Stimulated activated naive CD4-positive, alpha-beta T cell (primary cell): ENCODE data around the gene SLC34A2.
"Not testable (repeated sequence)": the region's sequence is repeated elsewhere in the genome, so short reads cannot be mapped to it uniquely, and the experiment has no call there.

Source experiments
- DNase-seq, 6 experiments: peaks; one replicate each; lab custom pipeline; 2025; lab: John Stamatoyannopoulos, UW

The SLC34A2 gene, protein sequence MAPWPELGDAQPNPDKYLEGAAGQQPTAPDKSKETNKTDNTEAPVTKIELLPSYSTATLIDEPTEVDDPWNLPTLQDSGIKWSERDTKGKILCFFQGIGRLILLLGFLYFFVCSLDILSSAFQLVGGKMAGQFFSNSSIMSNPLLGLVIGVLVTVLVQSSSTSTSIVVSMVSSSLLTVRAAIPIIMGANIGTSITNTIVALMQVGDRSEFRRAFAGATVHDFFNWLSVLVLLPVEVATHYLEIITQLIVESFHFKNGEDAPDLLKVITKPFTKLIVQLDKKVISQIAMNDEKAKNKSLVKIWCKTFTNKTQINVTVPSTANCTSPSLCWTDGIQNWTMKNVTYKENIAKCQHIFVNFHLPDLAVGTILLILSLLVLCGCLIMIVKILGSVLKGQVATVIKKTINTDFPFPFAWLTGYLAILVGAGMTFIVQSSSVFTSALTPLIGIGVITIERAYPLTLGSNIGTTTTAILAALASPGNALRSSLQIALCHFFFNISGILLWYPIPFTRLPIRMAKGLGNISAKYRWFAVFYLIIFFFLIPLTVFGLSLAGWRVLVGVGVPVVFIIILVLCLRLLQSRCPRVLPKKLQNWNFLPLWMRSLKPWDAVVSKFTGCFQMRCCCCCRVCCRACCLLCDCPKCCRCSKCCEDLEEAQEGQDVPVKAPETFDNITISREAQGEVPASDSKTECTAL

DNA sequence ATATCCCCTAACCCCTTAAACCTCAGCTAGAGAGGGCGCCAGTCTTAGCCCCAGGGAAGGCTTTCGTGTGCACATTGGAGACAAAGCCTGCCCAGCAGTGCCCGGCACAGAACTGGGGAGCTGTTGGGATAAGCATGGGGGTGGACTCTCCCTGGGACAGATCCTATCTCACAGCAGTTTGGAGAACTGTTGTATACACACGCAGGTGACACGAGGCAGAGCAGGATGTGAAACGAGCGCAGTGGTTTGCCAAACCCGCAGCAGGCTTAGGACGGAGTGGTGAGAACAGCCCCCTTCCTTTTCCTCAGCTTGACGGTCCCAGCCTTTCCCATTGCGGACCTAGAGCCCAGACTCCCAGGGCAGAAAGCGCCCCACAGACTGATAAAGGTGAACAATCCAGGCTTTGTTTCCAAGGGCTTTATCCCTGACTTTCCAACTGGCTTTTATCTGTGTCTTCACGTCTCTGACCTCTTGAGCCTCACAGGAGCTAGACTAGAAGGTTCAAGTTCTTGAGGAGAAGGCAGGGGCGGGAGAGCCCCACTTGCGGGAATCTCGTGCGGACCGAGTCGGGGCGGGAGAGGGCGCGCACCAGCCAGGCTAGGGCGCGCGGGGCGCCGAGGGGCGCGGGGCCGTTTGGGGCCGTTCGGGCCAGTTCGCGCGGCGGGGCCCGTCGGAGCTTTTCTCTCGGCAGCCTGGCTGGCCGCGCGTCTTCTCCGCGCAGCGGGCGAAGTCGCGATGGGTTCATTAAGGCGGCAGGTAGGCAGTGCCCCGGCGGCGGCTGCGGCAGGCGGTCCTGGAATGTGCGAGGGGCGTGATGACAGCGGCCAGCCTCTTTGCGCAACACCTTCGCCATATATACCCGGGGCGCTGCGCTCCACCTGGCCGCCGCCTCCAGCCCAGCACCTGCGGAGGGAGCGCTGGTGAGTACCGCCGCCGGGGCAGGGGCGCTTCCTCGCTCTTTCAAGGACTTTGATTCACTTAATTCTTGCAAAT, at the start of gene SLC34A2:
SLC34A2 (plus strand) TSS at position 881 of the 993 bp plus-strand sequence. CDS start 6,650 bp downstream, outside the sequence.
- DNase-seq = no peak

- DNase-seq = no peak
Observed at GRCh38 chr4:25608644-25609043, 47.0 kb upstream of the SLC34A2 start.

- no peak for DNase-seq
Observed at GRCh38 chr4:25609976-25610375, 45.7 kb upstream of the SLC34A2 start.

DNA sequence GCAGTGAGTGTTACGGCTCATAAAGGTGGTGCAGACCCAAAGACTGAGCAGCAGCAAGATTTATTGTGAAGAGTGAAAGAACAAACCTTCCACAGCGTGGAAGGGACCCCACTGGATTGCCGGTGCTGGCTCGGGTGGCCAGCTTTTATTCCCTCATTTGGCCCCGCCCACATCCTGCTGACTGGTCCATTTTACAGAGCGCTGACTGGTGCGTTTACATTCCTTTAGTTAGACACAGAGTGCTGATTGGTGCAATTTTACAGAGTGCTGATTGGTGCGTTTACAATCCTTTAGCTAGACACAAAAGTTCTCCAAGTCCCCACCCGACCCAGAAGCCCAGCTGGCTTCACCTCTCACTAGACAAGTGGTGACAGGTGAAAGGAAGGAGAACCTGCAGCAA, 42.0 kb upstream of the SLC34A2 start:
- DNase-seq = not testable (repeated sequence)

DNA sequence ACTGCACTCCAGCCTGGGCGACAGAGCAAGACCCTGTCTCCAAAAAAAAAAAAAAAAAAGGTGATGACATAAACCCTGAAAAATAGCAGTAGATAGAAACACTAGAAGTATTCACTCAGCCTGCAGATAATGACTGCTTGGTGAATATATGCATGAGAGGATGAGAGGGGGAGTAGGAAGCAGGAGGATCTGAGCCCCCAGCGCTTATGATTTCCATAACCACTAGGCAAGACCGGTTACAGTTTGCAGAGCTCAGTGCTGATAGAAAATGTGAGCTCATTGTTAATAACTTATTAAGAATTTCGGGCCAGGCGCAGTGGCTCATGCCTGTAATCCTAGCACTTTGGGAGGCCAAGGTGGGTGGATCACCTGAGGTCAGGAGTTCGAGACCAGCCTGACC, 40.8 kb upstream of the SLC34A2 start:
- no peak for DNase-seq

DNA sequence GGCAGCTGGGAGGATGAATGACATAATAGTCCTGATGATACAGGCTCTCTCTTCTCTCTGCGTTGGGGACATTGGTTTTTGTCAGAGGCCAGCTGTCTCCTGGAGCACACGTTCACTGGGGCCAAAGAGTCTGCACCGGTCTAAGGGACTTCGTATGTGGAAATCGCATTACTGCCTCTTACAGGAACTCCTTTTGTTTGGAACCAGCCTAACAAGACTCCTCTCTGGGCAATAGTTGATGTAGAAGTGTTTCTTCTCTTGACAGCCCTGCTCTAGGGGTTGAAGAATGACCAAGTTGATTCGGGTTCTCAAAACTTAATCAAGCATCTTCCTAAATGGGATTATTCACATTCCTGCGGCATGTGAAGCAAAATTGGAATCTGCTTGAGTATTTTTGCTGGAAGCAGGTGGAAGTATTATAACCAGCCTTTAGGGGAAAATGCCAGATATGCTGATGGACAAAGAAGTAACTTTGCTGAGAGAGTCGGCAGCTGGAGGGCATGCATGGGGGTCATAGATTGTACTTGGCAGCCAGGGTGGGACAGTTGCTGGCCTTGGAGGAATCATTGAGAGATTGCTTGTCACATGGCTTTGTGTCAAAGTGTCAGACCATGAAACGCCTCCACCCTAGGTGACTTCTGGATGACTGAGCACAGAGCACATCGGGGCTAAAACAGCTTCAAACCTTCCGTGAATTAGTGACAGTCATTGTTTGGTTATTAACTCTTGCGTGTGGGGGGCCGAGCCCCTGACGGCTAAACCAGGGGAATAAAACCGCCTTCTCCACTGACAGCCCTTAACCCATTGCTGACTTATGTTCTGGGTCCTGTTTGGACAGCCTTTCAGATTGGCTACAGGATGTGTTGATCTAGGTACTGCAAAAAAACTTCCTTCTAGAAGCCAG, 34.4 kb upstream of the SLC34A2 start:
- DNase-seq = no peak

DNA sequence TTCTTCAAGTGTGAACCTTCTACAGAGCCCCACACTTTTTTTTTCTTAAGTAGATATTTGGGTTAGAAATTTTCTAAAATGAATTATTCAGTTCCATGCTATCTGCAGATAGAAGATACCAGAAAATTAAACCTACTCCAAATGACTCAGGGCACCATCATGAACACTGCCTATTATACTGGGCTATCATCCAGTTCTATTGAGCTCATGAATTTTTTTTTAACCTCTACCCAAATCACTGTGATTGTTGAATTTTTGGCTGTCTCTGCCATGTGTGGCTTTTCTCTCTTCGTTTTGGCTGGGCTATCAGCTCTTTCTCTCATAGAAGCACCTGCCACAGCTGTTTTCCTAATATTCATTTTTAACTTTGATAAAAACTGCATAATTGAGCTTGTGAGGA, 31.0 kb upstream of the SLC34A2 start:
- DNase-seq = no peak

DNA sequence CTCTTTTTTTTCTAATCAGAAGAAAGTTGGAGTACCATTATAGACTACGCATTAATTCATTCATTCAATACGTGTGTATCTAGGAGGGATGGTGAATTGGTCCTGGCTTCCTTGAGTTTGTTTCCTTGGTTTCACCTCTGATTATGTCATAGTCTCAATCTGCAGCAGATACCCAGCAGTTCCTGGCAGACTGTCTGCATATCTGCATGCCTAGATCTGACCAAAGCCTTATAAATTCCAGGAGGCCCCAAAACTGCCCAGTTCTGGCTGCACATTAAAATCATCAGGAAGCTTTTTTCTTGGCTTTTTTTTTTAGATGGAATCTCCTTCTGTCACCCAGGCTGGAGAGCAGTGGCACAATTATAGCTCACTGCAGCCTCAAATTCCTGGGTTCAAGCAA, 27.2 kb upstream of the SLC34A2 start:
- DNase-seq = no peak

- no peak for DNase-seq
Observed at GRCh38 chr4:25632135-25632534, 23.5 kb upstream of the SLC34A2 start.

- DNase-seq = no peak
Observed at GRCh38 chr4:25633541-25633940, 22.1 kb upstream of the SLC34A2 start.

GRCh38 chr4:25635501-25635900, 20.1 kb upstream of the SLC34A2 start:
- no peak for DNase-seq

DNA sequence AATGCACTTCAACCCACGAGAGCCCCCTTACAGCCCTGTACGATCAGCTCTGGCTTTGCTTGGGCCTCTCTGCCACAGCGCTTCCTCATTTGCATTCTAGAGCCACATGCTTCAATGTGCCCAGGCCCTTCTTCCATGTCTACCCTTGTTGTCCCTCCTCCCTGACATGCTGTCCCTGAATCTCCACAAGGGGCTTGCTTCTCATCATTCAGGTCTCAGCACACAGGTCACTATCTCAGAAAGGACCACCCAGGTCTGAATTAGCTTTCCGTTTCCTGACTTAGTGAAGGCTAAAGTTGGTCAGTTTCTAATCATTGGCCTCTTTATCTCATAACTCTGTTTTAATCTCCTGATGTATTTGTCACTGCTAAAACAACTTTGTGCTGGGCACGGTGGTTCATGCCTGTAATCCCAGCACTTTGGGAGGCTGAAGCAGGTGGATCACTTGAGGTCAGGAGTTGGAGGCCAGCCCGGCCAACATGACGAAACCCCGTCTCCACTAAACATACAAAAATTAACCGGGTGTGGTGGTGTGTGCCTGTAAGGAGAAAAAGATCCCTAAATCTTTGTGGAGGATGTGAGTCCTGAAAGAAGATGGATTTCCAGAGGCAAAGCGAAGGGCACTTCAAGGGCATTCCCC, 17.9 kb upstream of the SLC34A2 start:
- DNase-seq = no peak

GRCh38 chr4:25638221-25638601, 17.4 kb upstream of the SLC34A2 start:
- DNase-seq = no peak

DNA sequence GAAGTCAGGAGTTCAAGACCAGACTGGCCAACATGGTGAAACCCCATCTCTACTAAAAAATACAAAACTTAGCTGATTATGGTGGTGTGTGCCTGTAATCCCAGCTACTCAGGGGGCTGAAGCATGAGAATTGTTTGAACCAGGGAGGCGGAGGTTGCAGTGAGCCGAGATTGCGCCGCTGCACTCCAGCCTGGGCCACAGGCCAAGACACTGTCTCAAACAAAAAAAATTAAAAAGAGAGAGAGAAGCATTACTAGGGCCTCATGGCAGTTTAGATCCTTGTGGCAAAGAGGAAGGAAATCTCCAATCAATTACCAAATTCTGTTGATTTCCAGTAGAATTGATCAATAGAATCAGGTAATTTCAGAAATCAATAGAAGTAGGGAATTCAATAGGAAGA, 16.8 kb upstream of the SLC34A2 start:
- no peak for DNase-seq

- DNase-seq = no peak
Observed at GRCh38 chr4:25650311-25650710, 5.3 kb upstream of the SLC34A2 start.

DNA sequence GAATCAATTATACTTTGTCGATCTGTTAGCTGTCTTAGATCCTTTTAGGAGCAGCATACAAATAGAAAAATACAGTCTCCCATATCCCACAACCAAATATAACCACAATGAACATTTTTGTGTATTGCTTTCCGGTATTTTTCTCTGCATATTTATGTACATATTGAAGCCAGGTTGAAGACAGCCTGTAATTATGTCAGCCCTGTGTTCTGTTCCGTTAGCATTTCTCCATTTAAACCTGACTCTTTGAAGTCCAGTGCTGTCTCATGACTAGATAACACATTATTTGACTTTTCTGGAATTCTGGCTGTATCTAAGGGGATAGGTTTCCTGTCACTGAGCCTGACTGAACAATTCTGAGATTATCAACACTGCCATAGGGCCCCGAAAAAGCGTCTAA, 4.0 kb upstream of the SLC34A2 start:
- DNase-seq = no peak

GRCh38 chr4:25654031-25654970, 1.4 kb upstream of the SLC34A2 start:
- no peak for DNase-seq

DNA sequence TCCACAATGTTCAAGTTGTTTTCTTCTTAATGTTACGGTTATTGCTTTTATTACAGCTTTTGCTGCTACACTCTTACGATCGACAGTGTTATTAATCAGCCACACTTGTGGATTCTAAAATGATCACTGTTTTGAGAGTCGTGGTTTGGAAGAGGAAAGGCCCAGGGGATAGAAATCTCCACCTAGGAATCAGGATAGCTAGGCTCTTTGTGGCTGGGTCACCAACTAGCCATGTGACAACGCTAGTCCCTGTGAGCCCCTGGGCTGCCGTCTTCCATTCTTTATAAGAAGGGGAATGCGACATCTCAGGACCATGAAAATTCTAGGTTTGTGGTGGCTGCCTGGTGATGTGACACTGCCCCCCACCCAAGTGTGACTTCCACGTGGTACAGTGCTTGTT, 380 bp downstream of the SLC34A2 start:
- no peak for DNase-seq

- DNase-seq = no peak
Observed at GRCh38 chr4:25658357-25658771, 2.7 kb downstream of the SLC34A2 start.

GRCh38 chr4:25658777-25659176, 3.1 kb downstream of the SLC34A2 start:
- DNase-seq = no peak
